IPS DF 6.9 (cell line): ENCODE results near the gene BNIP2.
"Not testable (repeated sequence)": the region's sequence is repeated elsewhere in the genome, so short reads cannot be mapped to it uniquely, and the experiment has no call there.

Experiments
- DNase-seq: peaks from one replicate; pipeline ENCODE4 v3.0.0-alpha.2; 2013; ENCODE audit warnings: low read depth, low spot score
- H3K27ac ChIP-seq: one replicate; pipeline ENCODE4 v1.5.1; 2013; ENCODE audit warnings: low read length, control low read depth
- H3K27me3 ChIP-seq: 2 replicates; pipeline ENCODE4 v1.6.1; 2013; ENCODE audit warnings: mild to moderate bottlenecking, low read length; ENCODE audit not compliant: control insufficient read depth, insufficient read depth
- H3K36me3 ChIP-seq: 2 replicates; pipeline ENCODE4 v1.6.1; 2013; ENCODE audit warnings: low read length; ENCODE audit not compliant: control insufficient read depth, insufficient read depth
- H3K4me1 ChIP-seq: 2 replicates; pipeline ENCODE4 v1.6.1; 2013; ENCODE audit warnings: low read length; ENCODE audit not compliant: control insufficient read depth, insufficient read depth
- H3K4me3 ChIP-seq: 2 replicates; pipeline ENCODE4 v1.5.1; 2013; ENCODE audit warnings: mild to moderate bottlenecking, low read length
- H3K9me3 ChIP-seq: 2 replicates; pipeline ENCODE4 v1.6.1; 2013; ENCODE audit warnings: low read length, inconsistent platforms; ENCODE audit not compliant: control insufficient read depth, insufficient read depth
- WGBS: extraction: QIAGEN DNeasy Blood & Tissue Kit; methylation state at CpG from one replicate; pipeline ENCODE4 v1.1.7; 2013; ENCODE audit warnings: mixed read lengths, missing lambda C conversion rate; ENCODE audit not compliant: insufficient read length, insufficient coverage; 5-methylcytosine and 5-hydroxymethylcytosine counted together

The BNIP2 gene

GRCh38 chr15:59707619-59708018 is 18.5 kb upstream of the BNIP2 start:
- Histone ChIP-seq H3K9me3 (no peaks in the 10 kb centered on the region), H3K4me1 (no peaks in the 10 kb centered on the region), H3K36me3 (no peaks in the 10 kb centered on the region), H3K27me3 (no peaks in the 10 kb centered on the region), H3K27ac (no peak overlapping the region), H3K4me3 (no peak overlapping the region)
- DNase-seq = no peak
- no CpG with 5 or more reads among the region's 4 CpGs for whole genome bisulfite sequencing

DNA sequence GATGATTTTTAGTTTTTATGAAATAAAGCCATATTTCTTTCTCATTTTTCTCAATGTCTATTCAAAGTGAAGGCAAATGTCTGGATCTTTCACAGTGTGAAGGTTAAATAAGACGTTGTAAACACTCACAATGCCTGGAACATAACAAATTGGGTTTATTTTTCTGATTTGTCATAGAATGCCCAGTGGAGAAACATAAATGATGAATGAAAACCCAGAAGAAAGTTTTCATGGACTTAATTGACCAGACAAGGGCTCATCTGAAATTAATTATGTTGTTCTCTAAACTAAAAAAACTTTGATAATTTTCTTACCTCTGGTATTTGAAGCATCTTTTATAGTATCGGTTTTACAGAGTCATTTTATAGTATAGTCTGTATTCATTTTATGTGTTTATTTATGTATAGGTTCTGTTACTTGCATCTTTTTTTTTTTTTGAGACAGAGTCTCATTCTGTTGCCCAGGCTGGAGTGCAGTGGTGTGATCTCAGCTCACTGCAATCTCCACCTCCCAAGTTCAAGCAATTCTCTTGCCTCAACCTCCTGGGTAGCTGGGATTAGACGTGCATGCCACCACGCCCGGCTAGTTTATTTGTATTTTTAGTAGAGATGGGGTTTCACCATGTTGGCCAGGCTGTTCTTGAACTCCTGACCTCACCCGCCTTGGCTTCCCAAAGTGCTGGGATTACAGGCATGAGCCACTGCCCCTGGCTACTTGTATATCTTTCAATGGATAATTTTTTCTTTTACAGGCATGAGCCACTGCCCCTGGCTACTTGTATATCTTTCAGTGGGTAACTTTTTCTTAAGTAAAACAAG is 15.1 kb upstream of the BNIP2 start:
- WGBS = no CpG with 5 or more reads among the region's 6 CpGs
- Histone ChIP-seq H3K4me1 (no peaks in the 10 kb centered on the region), H3K4me3 (no peak overlapping the region), H3K9me3 (no peaks in the 10 kb centered on the region), H3K27ac (no peak overlapping the region), H3K36me3 (no peaks in the 10 kb centered on the region), H3K27me3 (no peaks in the 10 kb centered on the region)
- DNase-seq = no peak

DNA sequence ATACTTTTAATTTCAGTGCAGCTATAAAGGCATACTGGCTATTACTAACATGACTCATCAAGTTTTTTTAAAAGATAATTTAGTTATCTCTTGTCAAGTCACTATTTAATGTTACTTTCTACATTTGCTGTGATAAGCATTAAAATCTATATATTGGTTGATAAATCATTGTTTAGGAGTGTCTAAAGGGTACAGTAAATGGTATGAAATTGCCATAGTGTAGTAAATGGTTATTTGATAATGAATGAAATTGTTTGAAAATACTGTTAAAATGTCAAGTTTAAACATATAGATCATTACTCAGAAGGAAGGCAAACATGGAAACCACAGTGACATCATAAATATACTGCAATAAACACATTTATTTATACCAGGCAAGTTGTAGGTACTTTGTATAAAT is 13.2 kb upstream of the BNIP2 start:
- Histone ChIP-seq H3K4me1 (no peaks in the 10 kb centered on the region), H3K9me3 (no peaks in the 10 kb centered on the region), H3K4me3 (no peak overlapping the region), H3K27ac (no peak overlapping the region), H3K27me3 (no peaks in the 10 kb centered on the region), H3K36me3 (no peaks in the 10 kb centered on the region)
- DNase-seq = no peak

GRCh38 chr15:59701880-59702279 is 12.8 kb upstream of the BNIP2 start:
- Histone ChIP-seq H3K27me3 (no peaks in the 10 kb centered on the region), H3K27ac (no peak overlapping the region), H3K4me3 (no peak overlapping the region), H3K4me1 (no peaks in the 10 kb centered on the region), H3K9me3 (no peaks in the 10 kb centered on the region), H3K36me3 (no peaks in the 10 kb centered on the region)
- WGBS = no CpG with 5 or more reads among the region's 4 CpGs
- DNase-seq = no peak

DNA sequence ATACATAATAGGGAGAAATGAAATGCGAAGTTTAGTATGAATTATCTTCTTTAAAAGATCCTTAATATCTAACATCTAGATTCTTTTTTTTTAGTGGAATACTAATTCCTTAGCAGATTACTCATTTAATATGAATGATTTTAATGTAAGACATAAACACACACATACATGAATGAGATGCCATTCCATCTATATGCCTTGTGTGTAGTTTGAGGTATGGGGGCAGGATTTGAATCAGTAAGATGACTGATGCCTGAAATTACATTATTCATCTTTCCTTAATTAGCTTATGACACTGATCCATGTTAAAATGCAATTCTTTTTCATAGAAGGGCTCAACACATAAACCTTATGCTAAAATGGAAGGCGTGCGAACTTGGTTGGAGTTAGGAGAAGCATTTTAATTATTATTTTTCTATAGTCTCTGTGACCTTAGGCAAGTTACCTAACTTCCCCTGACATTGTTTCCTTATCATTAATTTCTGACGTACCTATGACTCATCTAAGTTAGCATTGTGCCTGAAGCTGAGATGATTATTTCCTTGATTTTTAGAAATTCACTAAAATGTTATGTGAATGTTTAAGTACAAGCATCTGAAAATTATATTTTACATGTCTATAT is 10.8 kb upstream of the BNIP2 start:
- H3K9me3 ChIP-seq = no peaks in the 10 kb centered on the region
- no CpG with 5 or more reads among the region's 4 CpGs for WGBS
- H3K36me3 ChIP-seq = no peaks in the 10 kb centered on the region
- no peak overlapping the region for H3K27ac ChIP-seq
- H3K4me3 ChIP-seq = no peak overlapping the region
- H3K27me3 ChIP-seq = no peaks in the 10 kb centered on the region
- no peaks in the 10 kb centered on the region for H3K4me1 ChIP-seq
- no peak for DNase-seq

DNA sequence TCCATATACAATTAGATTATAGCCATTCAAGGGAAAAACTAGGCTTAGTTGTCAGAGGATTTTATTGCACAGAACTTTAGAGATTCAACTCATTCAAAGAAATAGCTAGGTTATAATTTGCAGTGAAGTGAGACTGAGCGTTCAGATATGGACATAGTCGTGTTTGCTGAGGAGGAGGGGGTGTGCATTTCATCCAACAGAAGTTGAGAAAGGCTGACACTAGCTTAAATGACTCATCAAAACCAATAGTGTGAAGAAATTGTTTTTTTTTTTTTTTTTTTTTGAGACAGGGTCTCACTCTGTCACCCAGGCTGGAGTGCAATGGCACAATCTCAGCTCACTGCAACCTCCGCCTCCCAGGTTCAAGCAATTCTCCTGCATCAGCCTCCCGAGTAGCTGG is 8.9 kb upstream of the BNIP2 start:
- not testable (repeated sequence) for H3K36me3 ChIP-seq, H3K4me3 ChIP-seq, H3K4me1 ChIP-seq, DNase-seq, H3K27ac ChIP-seq, H3K9me3 ChIP-seq, H3K27me3 ChIP-seq
- no CpG with 5 or more reads among the region's 4 CpGs for WGBS

GRCh38 chr15:59696332-59696731 is 7.2 kb upstream of the BNIP2 start:
- H3K4me1 ChIP-seq = no peaks in the 10 kb centered on the region
- H3K4me3 ChIP-seq = no peak overlapping the region
- H3K9me3 ChIP-seq = no peaks in the 10 kb centered on the region
- DNase-seq = no peak
- H3K36me3 ChIP-seq = no peaks in the 10 kb centered on the region
- H3K27me3 ChIP-seq = no peaks in the 10 kb centered on the region
- no CpG with 5 or more reads among the region's 4 CpGs for WGBS
- no peak overlapping the region for H3K27ac ChIP-seq

DNA sequence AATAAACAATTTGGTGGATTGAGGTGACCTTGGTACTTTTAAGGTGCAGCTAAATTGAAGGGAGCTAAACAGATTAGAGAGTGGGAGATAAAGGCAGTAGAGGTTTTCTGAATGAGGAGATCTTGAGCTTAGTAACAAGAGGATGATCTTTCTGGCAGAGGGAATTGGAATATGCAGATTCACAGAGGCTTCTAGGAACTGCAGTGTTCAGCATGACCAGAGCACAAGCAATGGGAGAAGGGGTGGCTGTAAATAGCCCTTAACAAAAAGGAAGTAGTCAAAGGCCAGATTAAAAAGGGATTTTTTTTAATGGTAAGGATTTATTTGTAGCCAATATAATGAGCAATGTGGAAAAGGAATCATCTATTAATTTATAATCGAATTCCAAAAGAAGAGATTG is 5.7 kb upstream of the BNIP2 start:
- H3K27me3 ChIP-seq = no peaks in the 10 kb centered on the region
- no peak for DNase-seq
- WGBS = no CpG with 5 or more reads among the region's 1 CpG
- H3K4me3 ChIP-seq = no peak overlapping the region
- H3K27ac ChIP-seq = no peak overlapping the region
- H3K36me3 ChIP-seq = no peaks in the 10 kb centered on the region
- H3K4me1 ChIP-seq = no peaks in the 10 kb centered on the region
- no peaks in the 10 kb centered on the region for H3K9me3 ChIP-seq

DNA sequence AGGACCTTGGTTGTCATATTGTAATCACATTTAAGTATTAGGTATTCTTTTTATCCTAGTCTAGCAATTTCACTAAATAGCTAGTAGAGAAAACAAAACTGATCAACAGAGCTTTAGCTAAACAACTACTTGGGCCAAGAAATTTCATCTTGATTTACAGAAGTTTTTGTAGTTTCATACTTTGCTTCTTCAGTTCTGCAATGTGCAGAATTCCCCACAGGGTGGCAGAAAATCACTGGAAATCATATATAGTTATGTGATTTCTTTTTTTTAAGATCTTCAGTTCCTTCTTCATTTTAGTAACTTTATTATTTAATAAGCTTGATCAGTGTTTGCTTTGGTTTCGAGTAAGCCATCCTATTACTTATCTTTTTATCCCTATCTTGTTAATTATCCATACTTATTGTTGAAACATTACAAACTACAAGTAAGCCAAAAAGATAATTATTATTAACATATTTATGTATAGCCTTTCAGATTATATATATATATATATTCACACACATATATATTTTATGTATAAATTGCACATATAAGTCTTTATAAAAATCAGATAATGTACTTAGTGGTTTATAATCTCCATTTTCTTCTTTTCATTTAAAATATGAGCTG is 2.2 kb upstream of the BNIP2 start:
- no peaks in the 10 kb centered on the region for H3K36me3 ChIP-seq
- DNase-seq = no peak
- H3K27ac ChIP-seq = no peak overlapping the region
- no peaks in the 10 kb centered on the region for H3K27me3 ChIP-seq
- H3K9me3 ChIP-seq = no peaks in the 10 kb centered on the region
- H3K4me3 ChIP-seq = no peak overlapping the region
- H3K4me1 ChIP-seq = no peaks in the 10 kb centered on the region
- WGBS = no CpG with 5 or more reads among the region's 1 CpG

GRCh38 chr15:59689626-59690236 is 611 bp upstream of the BNIP2 start:
- Histone ChIP-seq H3K27ac (no peak overlapping the region), H3K36me3 (no peaks in the 10 kb centered on the region), H3K9me3 (no peaks in the 10 kb centered on the region), H3K4me1 (no peaks in the 10 kb centered on the region), H3K27me3 (no peaks in the 10 kb centered on the region), H3K4me3 (peak overlapping the region; percentile 100; the same call in 1 of the 2 replicates)
- DNase-seq = peak; percentile 20
- no CpG with 5 or more reads among the region's 25 CpGs for WGBS
